GM18517 (cell line): ENCODE measurements around the gene FLYWCH1.

Experiments used
- ATAC-seq: cut with Tn5 transposase; IDR thresholded peaks from one replicate; pipeline ENCODE4 v1.9.1; 2021; ENCODE audit warnings: mild to moderate bottlenecking, moderate library complexity; ENCODE audit not compliant: unreplicated experiment

The FLYWCH1 gene

GRCh38 chr16:2981177-2981898, 69.6 kb downstream of the FLYWCH1 start:
- no peak for ATAC-seq

- ATAC-seq, result no peak
Measured at GRCh38 chr16:2981899-2982250, 70.1 kb downstream of the FLYWCH1 start.

GRCh38 chr16:2982402-2982801, 70.7 kb downstream of the FLYWCH1 start:
- no peak for ATAC-seq

- ATAC-seq, result no peak
Measured at GRCh38 chr16:2983706-2984136, 72.0 kb downstream of the FLYWCH1 start.

GRCh38 chr16:2985462-2985861, 73.7 kb downstream of the FLYWCH1 start:
- ATAC-seq, result no peak

- ATAC-seq, result no peak
Measured at GRCh38 chr16:2985893-2986355, 74.2 kb downstream of the FLYWCH1 start.

- ATAC-seq, result no peak
Measured at GRCh38 chr16:2986623-2987188, 75.0 kb downstream of the FLYWCH1 start.

GRCh38 chr16:2987286-2987685, 75.6 kb downstream of the FLYWCH1 start:
- no peak for ATAC-seq

- no peak for ATAC-seq
Measured at GRCh38 chr16:2987833-2988232, 76.1 kb downstream of the FLYWCH1 start.

- no peak for ATAC-seq
Measured at GRCh38 chr16:2988590-2989099, 76.9 kb downstream of the FLYWCH1 start.

GRCh38 chr16:2990891-2991290, 79.2 kb downstream of the FLYWCH1 start:
- no peak for ATAC-seq

- ATAC-seq, result no peak
Measured at GRCh38 chr16:2991566-2992261, 80.0 kb downstream of the FLYWCH1 start.

GRCh38 chr16:2992383-2993081, 80.8 kb downstream of the FLYWCH1 start:
- no peak for ATAC-seq

GRCh38 chr16:2996298-2996697, 84.6 kb downstream of the FLYWCH1 start:
- no peak for ATAC-seq

- ATAC-seq, result no peak
Measured at GRCh38 chr16:2999929-3000328, 88.2 kb downstream of the FLYWCH1 start.

- no peak for ATAC-seq
Measured at GRCh38 chr16:3000540-3000939, 88.8 kb downstream of the FLYWCH1 start.
